Measurements from ENCODE around the gene SH2D6. TPM values are rescaled to one million over a fixed set of nuclear protein-coding genes. Genes with fewer than 3 reads are reported as not detected.

SH2D6 gene
- total and polyA plus RNA-seq, 5 experiments from 2014 or later: 1.3 to 2.2 TPM; not detected in 3

GRCh38 chr2:85429213-85429923, 10.9 kb downstream of the SH2D6 start:
- no peak for DNase-seq
- Mint-ChIP-seq H3K27me3 (no peaks in the 10 kb centered on the region), H3K27ac (peak overlapping the region in 2 of 10 donors; percentile 21 to 72), H3K4me1 (peaks cover 3 to 14% (median 7%) of the 10 kb centered on the region in 4 donors), H3K36me3 (no peaks in the 10 kb centered on the region), H3K4me3 (no peak overlapping the region), H3K9me3 (no peaks in the 10 kb centered on the region)
- no peak for ATAC-seq
- POLR2A ChIA-PET: interaction anchor here (0.9 to 2.3 kb wide), 5 partner anchors 8 to 111 kb away, joined by 3 to 10 read pairs (median 5); partner anchors contain the start of gene MAT2A

- no peaks in the 10 kb centered on the region for H3K27me3 Mint-ChIP-seq
- no peak overlapping the region for H3K4me3 Mint-ChIP-seq
- H3K36me3 Mint-ChIP-seq: no peaks in the 10 kb centered on the region
- no peak for DNase-seq
- POLR2A ChIA-PET: interaction anchor here (1.1 to 2.3 kb wide), 4 partner anchors 9 to 111 kb away, joined by 3 to 5 read pairs (median 4); partner anchors contain the start of gene MAT2A
- H3K4me1 Mint-ChIP-seq: peaks cover 3 to 14% (median 7%) of the 10 kb centered on the region in 4 donors
- peak overlapping the region in 2 of 10 donors; percentile 27 to 72 for H3K27ac Mint-ChIP-seq
- ATAC-seq: no peak
- H3K9me3 Mint-ChIP-seq: no peaks in the 10 kb centered on the region
These were observed 11.4 kb downstream of the SH2D6 start for GRCh38 chr2:85429924-85430289.

DNA sequence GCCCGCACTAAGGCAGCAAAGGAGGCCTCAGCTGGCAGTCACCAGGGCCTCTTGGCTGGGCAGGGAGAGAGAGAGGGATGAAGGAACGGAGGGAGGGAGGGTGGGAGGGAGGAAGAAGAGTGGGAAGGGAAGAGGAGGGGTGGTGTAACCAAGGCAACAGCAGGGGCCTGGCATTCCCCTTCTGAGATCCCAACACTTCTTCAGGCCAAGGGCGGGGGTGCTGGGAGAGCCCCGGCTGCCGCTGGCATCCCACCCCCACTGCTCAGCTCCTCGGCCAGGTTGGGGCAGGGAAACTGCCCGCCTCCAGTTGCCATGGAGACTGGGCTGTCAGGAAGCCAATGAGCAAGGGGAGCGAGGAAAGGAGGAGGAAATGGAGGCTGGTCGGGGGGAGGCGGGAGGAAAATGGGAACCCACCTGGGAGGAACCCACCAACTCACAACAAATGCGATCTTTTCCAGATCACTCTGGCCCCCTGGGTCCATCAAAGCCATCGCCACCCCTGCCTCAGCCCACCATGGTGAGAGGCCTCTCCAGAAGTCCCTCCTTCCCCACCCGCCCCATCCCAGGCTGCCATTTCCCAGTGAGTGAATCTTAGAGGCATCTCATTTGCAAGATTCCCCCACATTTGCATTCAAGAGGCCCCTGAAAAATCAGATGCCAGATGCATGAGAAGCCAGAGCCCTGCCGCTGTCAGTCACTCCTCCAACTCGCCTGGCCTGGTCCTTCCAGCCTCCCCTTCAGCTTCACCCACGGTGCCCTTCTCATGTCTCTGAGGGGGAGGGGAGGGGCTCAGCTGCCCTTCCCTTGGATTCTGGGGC, 12.4 kb downstream of the SH2D6 start:
- POLR2A ChIA-PET: interaction anchor here (0.5 to 11.5 kb wide), 5 partner anchors 17 to 146 kb away, joined by 4 to 119 read pairs (median 5); partner anchors contain the start of genes MAT2A and VAMP8
- no peaks in the 10 kb centered on the region for H3K9me3 Mint-ChIP-seq
- no peak for DNase-seq
- H3K4me1 Mint-ChIP-seq: peaks cover 3 to 14% (median 10%) of the 10 kb centered on the region in 4 donors
- no peak for ATAC-seq
- H3K4me3 Mint-ChIP-seq: no peak overlapping the region
- no peaks in the 10 kb centered on the region for H3K36me3 Mint-ChIP-seq
- H3K27me3 Mint-ChIP-seq: no peaks in the 10 kb centered on the region
- no peak overlapping the region for H3K27ac Mint-ChIP-seq

DNA sequence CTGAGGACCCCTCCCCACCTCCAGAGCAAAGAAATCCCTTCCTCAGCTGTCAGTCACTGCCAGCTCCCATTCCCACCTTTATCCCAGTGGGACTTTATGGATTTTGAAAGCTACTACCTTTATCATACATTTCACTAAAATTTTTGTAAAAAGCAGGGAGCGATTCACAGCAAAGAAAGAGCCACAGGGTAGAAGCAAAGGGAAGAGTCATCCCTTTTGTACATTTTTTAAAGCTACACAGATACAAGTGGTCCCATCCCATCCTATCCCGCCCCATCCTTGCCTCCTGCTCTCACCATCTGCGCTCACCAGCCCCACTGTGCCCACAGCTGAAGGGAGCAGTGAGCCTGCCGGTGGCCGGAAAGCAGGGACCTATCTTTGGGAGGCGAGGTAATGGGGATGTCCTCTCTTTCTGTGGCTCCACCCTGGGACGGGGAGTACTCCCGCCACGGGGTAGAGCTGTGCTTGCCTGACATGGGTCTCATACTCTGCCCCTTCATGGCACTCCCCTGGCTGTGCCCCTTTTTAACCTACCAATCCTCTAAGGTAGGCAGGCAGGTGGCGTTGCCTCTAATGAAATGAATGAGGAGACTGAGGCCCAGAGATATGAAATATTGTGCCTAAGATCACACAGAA, 13.2 kb downstream of the SH2D6 start:
- no peak for ATAC-seq
- no peaks in the 10 kb centered on the region for H3K9me3 Mint-ChIP-seq
- POLR2A ChIA-PET: interaction anchor here (0.5 to 11.5 kb wide), 4 partner anchors 13 to 146 kb away, joined by 4 to 119 read pairs (median 6); partner anchors contain the start of genes MAT2A, SH2D6 and VAMP8
- no peak overlapping the region for H3K27ac Mint-ChIP-seq
- H3K4me1 Mint-ChIP-seq: peaks cover 4 to 20% (median 17%) of the 10 kb centered on the region in 4 donors
- H3K36me3 Mint-ChIP-seq: no peaks in the 10 kb centered on the region
- H3K4me3 Mint-ChIP-seq: no peak overlapping the region
- H3K27me3 Mint-ChIP-seq: no peaks in the 10 kb centered on the region
- no peak for DNase-seq

DNA sequence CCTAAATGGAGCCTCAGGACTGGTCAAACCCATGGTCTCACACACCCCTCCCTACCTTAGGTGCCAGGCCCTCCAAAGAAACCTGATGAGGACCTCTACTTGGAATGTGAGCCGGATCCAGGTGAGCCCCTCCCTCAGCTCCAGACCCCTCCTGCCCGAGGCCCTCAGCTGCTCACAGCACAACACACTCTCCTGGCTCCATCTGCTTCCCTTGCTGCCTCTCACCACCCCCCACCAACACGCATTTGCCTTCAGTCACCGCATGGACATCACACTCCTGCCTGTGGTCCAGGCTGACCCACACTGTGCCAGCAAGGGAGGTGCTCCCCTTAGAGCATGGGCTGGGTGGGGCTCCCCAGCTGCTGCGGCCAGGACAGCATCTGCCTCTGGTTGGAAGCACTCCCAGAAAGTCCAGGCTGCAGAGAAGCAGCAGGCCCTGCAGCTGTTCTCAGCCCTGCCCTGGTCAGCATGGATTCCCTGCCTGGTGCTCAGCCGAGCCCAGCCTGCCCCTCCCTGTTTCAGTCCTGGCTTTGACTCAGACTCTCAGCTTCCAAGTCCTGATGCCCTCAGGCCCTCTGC, 15.1 kb downstream of the SH2D6 start:
- H3K4me1 Mint-ChIP-seq: peaks cover 11 to 34% (median 28%) of the 10 kb centered on the region in 4 donors
- no peak overlapping the region for H3K4me3 Mint-ChIP-seq
- no peaks in the 10 kb centered on the region for H3K36me3 Mint-ChIP-seq
- no peaks in the 10 kb centered on the region for H3K27me3 Mint-ChIP-seq
- H3K9me3 Mint-ChIP-seq: no peaks in the 10 kb centered on the region
- DNase-seq (no peak), ATAC-seq (no peak)
- no peak overlapping the region for H3K27ac Mint-ChIP-seq
- POLR2A ChIA-PET: interaction anchor here (2.1 to 11.5 kb wide), 2 partner anchors 15 to 106 kb away, joined by 6 to 119 read pairs; partner anchors contain the start of genes MAT2A and SH2D6

DNA sequence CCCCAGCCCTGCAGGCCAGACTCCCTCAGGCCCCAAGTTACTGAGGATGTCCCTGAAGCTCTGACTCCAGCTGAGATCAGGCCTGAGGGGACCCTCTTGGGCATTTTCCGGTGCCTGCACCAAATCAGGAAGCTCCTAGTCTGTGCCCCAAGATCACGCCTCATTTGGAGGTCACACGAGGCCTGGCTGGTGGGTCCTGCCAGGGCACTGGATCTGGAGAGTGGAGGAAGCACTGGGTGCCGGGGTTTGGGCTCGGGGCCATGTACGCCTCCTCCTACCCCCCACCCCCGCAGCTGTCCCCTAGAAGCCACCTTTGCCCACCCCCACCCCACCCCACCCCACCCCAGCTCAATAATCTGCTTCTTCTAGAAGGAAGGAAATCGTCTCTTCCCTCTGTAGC, 16.2 kb downstream of the SH2D6 start:
- H3K27ac Mint-ChIP-seq: peak overlapping the region in 1 of 10 donors; percentile 79

DNA sequence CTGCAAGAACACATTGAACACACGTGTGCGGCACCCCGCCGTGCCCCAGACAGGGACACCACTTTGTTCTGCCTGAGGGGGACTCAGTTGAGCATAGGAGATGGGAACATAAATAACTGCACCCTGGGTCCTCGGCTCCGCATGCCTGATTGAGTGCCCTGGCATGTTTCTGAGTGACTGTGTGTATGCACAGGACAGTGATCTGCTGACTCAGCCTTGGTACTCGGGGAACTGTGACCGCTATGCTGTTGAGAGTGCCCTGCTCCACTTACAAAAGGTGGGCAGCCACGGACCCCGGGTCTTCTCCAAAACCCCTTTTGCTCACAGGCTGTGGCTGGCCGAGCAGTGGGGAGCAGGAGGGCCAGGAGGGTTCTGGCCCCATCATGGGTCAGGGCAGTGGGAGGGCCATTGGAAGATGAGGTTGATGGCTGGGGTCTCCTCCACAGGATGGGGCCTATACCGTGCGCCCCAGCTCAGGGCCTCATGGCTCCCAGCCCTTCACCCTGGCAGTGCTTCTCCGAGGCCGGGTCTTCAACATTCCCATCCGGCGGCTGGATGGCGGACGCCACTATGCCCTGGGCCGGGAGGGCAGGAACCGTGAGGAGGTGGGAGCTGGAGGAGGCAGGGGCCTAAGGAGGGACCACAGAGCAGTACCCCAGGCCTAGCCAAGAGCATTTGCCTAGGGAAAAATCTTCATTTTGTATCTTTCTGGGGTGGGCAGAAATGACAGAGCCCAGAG, 16.9 kb downstream of the SH2D6 start:
- POLR2A ChIA-PET: interaction anchor here (1.0 to 11.5 kb wide), 2 partner anchors 104 to 127 kb away, joined by 4 to 119 read pairs; partner anchors contain the start of gene MAT2A

More for the DNA sequence above, 16.2 kb downstream of the SH2D6 start:
- Mint-ChIP-seq H3K9me3 (no peaks in the 10 kb centered on the region), H3K4me3 (no peak overlapping the region), H3K4me1 (peaks cover 12 to 38% (median 32%) of the 10 kb centered on the region in 4 donors), H3K36me3 (no peaks in the 10 kb centered on the region), H3K27me3 (no peaks in the 10 kb centered on the region)
- ATAC-seq (no peak), DNase-seq (no peak)
- POLR2A ChIA-PET: interaction anchor here (11.5 kb wide), 1 partner anchor 105 kb away, joined by 119 read pairs; the partner anchor contains the start of gene MAT2A

GRCh38 chr2:85435981-85436835, 17.7 kb downstream of the SH2D6 start:
- Mint-ChIP-seq H3K36me3 (no peaks in the 10 kb centered on the region), H3K4me3 (peak overlapping the region in 9 of 10 donors; percentile 4 to 90 (median 72)), H3K27me3 (no peaks in the 10 kb centered on the region), H3K27ac (peak overlapping the region in 9 of 10 donors; percentile 60 to 97 (median 90)), H3K4me1 (peaks cover 13 to 43% (median 41%) of the 10 kb centered on the region in 4 donors), H3K9me3 (no peaks in the 10 kb centered on the region)
- no peak for DNase-seq
- POLR2A ChIA-PET: interaction anchor here (0.6 to 11.5 kb wide), 5 partner anchors 103 to 176 kb away, joined by 3 to 119 read pairs (median 5); partner anchors contain the start of genes C2orf68, GGCX and MAT2A
- ATAC-seq: no peak

More for the DNA sequence above, 16.9 kb downstream of the SH2D6 start:
- Mint-ChIP-seq H3K9me3 (no peaks in the 10 kb centered on the region), H3K27ac (peak overlapping the region in 2 of 10 donors; percentile 40 to 79), H3K36me3 (no peaks in the 10 kb centered on the region), H3K4me3 (no peak overlapping the region), H3K27me3 (no peaks in the 10 kb centered on the region), H3K4me1 (peaks cover 13 to 40% (median 37%) of the 10 kb centered on the region in 4 donors)
- no peak for DNase-seq
- ATAC-seq: no peak

DNA sequence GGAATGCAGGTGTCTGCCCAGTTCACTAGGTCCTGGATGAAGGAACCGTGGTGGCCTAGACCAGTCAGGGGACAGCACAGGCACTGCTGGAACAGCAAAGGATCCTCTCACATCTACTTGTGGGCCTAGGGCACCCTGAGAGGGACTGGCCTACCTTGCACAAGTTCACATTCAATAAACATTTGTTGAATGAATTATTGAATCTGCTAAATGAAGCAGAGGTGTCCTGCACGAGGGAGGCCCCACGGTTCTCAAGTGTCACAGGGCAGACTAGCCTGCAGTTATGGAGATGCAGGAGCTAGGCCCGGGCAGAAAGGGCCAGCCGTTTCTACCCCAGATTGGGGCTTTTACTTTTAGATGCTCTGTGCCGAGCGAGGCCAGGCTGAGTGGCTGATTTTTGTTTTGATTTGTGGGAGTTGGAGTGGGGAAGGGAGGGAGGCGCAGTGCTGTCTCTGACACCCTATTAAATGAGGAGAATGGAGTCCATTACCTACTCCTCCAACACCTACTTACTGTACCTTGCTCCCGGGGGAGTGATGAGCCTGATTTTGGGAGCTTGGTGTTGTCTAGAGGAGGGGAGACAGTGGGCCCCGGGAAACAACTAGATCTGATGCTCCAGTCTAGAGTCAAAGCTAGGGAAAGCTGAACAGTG, 18.4 kb downstream of the SH2D6 start:
- Mint-ChIP-seq H3K4me1 (peaks cover 13 to 43% (median 41%) of the 10 kb centered on the region in 4 donors), H3K9me3 (no peaks in the 10 kb centered on the region), H3K4me3 (peak overlapping the region; percentile 78 to 98 (median 88)), H3K36me3 (no peaks in the 10 kb centered on the region), H3K27me3 (no peaks in the 10 kb centered on the region), H3K27ac (peak overlapping the region; percentile 74 to 97 (median 94))
- POLR2A ChIA-PET: interaction anchor here (0.6 to 11.5 kb wide), 13 partner anchors 9 to 175 kb away, joined by 3 to 119 read pairs (median 6); partner anchors contain the start of genes C2orf68, ELMOD3, GGCX and MAT2A
- DNase-seq (no peak), ATAC-seq (peak; percentile 2 to 4)

All from naive thymus-derived CD8-positive, alpha-beta T cell (primary cell).